KMS-11 (cell line): Measurements from ENCODE around the gene ARHGEF10L.
A peak's percentile ranks its signal among the peaks of the same experiment; 100 is the strongest.
"Not testable (repeated sequence)": the region's sequence is repeated elsewhere in the genome, so short reads cannot be mapped to it uniquely, and the experiment has no call there.

Source experiments
- H2AFZ ChIP-seq: fragments of 200-600 bp; sonication (generic); 2 replicates; pipeline ENCODE4 v1.6.1; 2016; ENCODE audit warnings: antibody characterized with exemption, mixed run types, low read depth
- H3K27ac ChIP-seq: fragments of 200-600 bp; sonication (generic); 2 replicates; pipeline ENCODE4 v1.6.1; 2016; ENCODE audit warnings: mild to moderate bottlenecking, mixed run types
- H3K27me3 ChIP-seq: fragments of 200-600 bp; sonication (generic); 2 replicates; pipeline ENCODE4 v1.6.1; 2017; ENCODE audit warnings: mild to moderate bottlenecking, low read depth, mixed run types, moderate library complexity; ENCODE audit not compliant: insufficient read depth
- H3K36me3 ChIP-seq: fragments of 200-600 bp; sonication (generic); 2 replicates; pipeline ENCODE4 v1.6.1; 2017; ENCODE audit warnings: mild to moderate bottlenecking, mixed run types; ENCODE audit not compliant: insufficient read depth
- H3K4me1 ChIP-seq: fragments of 200-600 bp; sonication (generic); 2 replicates; pipeline ENCODE4 v1.6.1; 2016; ENCODE audit warnings: mild to moderate bottlenecking, low read depth, mixed run types; ENCODE audit not compliant: poor library complexity, severe bottlenecking
- H3K4me2 ChIP-seq: fragments of 200-600 bp; sonication (generic); 2 replicates; pipeline ENCODE4 v1.7.0; 2016; ENCODE audit warnings: mild to moderate bottlenecking, mixed run types
- H3K4me3 ChIP-seq: fragments of 200-600 bp; sonication (generic); IDR thresholded peaks from 2 replicates; pipeline ENCODE4 v1.6.1; 2017; ENCODE audit warnings: low read depth, low read length, mixed read lengths; ENCODE audit not compliant: insufficient read depth
- H3K79me2 ChIP-seq: fragments of 200-600 bp; sonication (generic); 2 replicates; pipeline ENCODE4 v1.6.1; 2016; ENCODE audit warnings: low read depth, mixed run types; ENCODE audit not compliant: insufficient read depth
- H3K9ac ChIP-seq: fragments of 200-600 bp; sonication (generic); 2 replicates; pipeline ENCODE4 v1.6.1; 2016; ENCODE audit warnings: mild to moderate bottlenecking, mixed run types
- H4K20me1 ChIP-seq: fragments of 200-600 bp; sonication (generic); 2 replicates; pipeline ENCODE4 v1.6.1; 2016; ENCODE audit warnings: mild to moderate bottlenecking, mixed run types; ENCODE audit not compliant: insufficient read depth
- TF ChIP-seq, protein P1 (sequence below): fragments of 200-600 bp; sonication (generic); conservative IDR thresholded peaks from 2 replicates; pipeline ENCODE4 v1.6.1; 2017; ENCODE audit warnings: low read depth, mild to moderate bottlenecking, antibody characterized with exemption, low read length, moderate library complexity, mixed read lengths

Gene ARHGEF10L, protein sequence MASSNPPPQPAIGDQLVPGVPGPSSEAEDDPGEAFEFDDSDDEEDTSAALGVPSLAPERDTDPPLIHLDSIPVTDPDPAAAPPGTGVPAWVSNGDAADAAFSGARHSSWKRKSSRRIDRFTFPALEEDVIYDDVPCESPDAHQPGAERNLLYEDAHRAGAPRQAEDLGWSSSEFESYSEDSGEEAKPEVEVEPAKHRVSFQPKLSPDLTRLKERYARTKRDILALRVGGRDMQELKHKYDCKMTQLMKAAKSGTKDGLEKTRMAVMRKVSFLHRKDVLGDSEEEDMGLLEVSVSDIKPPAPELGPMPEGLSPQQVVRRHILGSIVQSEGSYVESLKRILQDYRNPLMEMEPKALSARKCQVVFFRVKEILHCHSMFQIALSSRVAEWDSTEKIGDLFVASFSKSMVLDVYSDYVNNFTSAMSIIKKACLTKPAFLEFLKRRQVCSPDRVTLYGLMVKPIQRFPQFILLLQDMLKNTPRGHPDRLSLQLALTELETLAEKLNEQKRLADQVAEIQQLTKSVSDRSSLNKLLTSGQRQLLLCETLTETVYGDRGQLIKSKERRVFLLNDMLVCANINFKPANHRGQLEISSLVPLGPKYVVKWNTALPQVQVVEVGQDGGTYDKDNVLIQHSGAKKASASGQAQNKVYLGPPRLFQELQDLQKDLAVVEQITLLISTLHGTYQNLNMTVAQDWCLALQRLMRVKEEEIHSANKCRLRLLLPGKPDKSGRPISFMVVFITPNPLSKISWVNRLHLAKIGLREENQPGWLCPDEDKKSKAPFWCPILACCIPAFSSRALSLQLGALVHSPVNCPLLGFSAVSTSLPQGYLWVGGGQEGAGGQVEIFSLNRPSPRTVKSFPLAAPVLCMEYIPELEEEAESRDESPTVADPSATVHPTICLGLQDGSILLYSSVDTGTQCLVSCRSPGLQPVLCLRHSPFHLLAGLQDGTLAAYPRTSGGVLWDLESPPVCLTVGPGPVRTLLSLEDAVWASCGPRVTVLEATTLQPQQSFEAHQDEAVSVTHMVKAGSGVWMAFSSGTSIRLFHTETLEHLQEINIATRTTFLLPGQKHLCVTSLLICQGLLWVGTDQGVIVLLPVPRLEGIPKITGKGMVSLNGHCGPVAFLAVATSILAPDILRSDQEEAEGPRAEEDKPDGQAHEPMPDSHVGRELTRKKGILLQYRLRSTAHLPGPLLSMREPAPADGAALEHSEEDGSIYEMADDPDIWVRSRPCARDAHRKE (N-terminal part only)

DNA sequence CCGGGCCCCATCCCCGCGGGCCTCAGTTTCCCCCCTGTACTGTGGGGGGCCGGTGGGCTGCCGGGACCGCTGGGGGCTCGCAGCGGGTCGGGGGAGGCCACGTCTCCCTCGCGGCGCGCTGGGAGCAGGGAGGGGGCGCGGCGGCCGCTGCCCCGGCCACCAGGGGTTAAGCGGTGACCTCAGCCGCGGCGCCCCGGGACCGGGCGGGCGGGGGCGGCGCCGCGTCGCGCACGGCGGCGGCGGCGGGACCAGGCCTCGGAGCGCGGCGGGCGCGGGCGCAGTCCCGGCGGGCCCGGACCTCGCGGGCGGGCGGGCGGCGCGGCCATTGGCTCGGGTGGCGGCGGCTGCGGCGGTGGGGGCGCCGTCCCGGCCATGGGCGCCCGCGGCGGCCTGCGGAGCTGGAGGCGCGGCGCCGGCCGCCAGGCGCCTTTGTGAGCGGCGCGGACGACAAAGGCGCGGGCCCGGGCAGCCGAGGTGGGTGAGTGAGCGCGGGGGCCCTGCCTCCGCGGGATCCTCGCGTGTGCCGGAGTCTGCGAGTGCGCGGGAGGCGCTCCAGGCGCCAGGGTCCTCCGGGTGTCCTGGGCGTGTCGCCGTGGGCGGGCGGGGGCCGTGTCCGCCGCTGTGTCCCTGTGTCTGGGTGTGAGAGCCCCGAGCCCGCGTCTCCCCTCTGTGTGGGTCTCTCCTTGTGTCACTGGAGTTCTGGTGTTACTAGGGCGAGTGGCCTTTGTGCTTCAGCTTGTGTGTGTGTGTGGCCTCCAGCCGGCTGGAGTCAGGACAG lies at the start of gene ARHGEF10L:
TSS of gene ARHGEF10L (plus strand) at position 222 of the 778 bp plus-strand sequence. CDS start 40,898 bp downstream, outside the sequence.
- Histone ChIP-seq H2AFZ (no peak within 1 kb of the TSS), H3K4me2 (no peak within 1 kb of the TSS), H3K4me1 (no peaks in the 10 kb centered on the region), H4K20me1 (no peaks in the 10 kb centered on the region), H3K4me3 (no peak within 1 kb of the TSS), H3K36me3 (no peaks in the 10 kb centered on the region), H3K9ac (no peak within 1 kb of the TSS), H3K79me2 (no peaks in the 10 kb centered on the region), H3K27ac (no peak within 1 kb of the TSS), H3K27me3 (peaks cover 9% of the 10 kb centered on the region; the same call in 1 of the 2 replicates)
- TF ChIP-seq, protein P1, sequence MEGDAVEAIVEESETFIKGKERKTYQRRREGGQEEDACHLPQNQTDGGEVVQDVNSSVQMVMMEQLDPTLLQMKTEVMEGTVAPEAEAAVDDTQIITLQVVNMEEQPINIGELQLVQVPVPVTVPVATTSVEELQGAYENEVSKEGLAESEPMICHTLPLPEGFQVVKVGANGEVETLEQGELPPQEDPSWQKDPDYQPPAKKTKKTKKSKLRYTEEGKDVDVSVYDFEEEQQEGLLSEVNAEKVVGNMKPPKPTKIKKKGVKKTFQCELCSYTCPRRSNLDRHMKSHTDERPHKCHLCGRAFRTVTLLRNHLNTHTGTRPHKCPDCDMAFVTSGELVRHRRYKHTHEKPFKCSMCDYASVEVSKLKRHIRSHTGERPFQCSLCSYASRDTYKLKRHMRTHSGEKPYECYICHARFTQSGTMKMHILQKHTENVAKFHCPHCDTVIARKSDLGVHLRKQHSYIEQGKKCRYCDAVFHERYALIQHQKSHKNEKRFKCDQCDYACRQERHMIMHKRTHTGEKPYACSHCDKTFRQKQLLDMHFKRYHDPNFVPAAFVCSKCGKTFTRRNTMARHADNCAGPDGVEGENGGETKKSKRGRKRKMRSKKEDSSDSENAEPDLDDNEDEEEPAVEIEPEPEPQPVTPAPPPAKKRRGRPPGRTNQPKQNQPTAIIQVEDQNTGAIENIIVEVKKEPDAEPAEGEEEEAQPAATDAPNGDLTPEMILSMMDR = no peak

DNA sequence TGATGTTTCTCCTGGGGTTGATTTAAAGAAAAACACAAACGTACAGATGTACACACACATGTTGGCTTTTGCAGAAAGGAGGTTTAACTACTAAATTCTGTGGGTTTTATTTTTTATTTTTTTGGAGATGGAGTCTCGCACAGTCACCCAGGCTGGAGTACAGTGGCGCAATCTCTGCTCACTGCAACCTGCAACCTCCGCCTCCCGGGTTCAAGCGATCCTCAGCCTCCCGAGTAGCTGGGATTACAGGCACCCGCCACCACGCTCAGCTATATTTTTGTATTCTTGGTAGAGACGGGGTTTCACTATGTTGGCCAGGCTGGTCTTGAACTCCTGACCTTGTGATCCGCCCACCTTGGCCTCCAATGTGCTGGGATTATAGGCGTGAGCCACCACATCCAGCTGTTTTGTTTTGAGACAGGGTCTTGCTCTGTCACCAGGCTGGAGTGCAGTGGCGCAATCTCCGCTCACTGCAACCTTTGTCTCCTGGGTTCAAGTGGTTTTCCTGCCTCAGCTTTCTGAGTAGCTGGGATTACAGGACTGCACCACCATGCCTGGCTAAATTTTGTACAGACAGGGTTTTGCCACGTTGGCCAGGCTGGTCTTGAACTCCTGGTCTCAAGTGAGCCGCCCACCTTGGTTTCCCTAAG lies 49.6 kb upstream of the ARHGEF10L start:
- H3K79me2 ChIP-seq, H3K9ac ChIP-seq, H3K4me1 ChIP-seq, H3K4me2 ChIP-seq, H2AFZ ChIP-seq, H4K20me1 ChIP-seq, H3K36me3 ChIP-seq, H3K27ac ChIP-seq, H3K4me3 ChIP-seq, H3K27me3 ChIP-seq: not testable (repeated sequence)

DNA sequence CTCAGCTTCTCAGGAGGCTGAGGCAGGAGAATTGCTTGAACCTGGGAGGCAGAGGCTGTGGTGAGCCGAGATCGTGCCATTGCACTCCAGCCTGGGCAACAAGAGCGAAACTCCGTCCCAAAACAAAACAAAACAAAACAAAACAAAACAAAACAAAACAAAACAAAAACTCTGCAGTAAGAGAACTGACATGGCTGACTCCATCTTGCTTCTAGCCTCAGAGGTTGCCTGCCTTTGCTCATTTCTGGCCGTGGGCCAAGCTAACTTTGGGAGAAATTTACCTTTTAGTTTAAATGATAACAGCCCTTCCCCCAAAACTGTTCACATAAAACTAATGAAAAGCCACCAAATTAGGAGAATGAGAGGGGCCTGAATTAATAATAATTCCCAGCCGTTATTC lies 48.8 kb upstream of the ARHGEF10L start:
- H3K4me2 ChIP-seq, H3K79me2 ChIP-seq, H2AFZ ChIP-seq, H3K36me3 ChIP-seq, H3K4me3 ChIP-seq, H3K27me3 ChIP-seq, H3K4me1 ChIP-seq, H3K27ac ChIP-seq, H3K9ac ChIP-seq, H4K20me1 ChIP-seq: not testable (repeated sequence)

DNA sequence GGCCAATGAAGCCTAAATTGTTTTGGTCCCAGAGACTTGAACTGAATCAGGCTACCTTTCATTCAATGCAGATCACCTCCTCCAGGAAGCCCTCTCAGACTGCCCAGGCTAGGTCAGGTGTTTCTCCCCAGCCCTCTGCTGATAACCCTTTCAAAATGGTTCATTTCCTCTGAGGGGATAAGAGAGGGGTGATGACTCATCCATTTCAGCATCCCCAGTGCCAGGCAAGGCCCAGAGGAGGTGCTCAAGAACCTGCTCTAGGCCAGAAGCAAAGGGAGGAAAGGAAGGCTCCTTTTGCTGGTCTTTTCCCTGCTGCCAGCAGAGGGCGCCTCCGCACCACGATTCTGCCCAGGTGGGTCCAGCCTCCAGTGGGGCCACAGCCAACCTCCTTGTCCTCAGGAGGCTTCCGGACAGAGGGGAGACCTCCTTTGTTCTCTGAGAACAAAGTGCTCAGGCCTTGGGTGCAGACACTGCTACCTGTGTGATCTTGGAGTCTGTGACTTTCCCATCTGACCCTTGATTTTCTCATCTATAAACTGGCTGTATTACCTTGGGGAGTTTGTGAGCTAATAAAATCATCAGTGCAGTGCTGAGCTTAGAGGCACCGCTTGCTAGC lies 45.3 kb upstream of the ARHGEF10L start:
- no peaks in the 10 kb centered on the region for H3K4me1 ChIP-seq
- no peaks in the 10 kb centered on the region for H3K36me3 ChIP-seq
- H2AFZ ChIP-seq = no peak overlapping the region
- TF ChIP-seq, protein P1 = peak; percentile 85
- H3K9ac ChIP-seq = no peak overlapping the region
- H3K27me3 ChIP-seq = no peaks in the 10 kb centered on the region
- no peak overlapping the region for H3K27ac ChIP-seq
- no peaks in the 10 kb centered on the region for H4K20me1 ChIP-seq
- H3K79me2 ChIP-seq = no peaks in the 10 kb centered on the region
- no peak overlapping the region for H3K4me2 ChIP-seq
- H3K4me3 ChIP-seq = no peak overlapping the region
